Cardiac muscle cell (in vitro differentiated cells and primary cell): Measurements from ENCODE around the gene HIVEP3. TPM values are rescaled to one million over a fixed set of nuclear protein-coding genes. Genes with fewer than 3 reads are reported as not detected.

ENCODE experiments used
- DNase-seq, 2 donors: peaks; one replicate each; pipeline versions ENCODE4 v3.0.0 to v3.0.0-alpha.2; 2010 to 2017; ENCODE audit warnings: low read depth in 1 of 2, low spot score in 1 of 2
- H3K27ac ChIP-seq: fragments of 200-600 bp; sonication (generic); 2 replicates; pipeline ENCODE4 v1.5.1; 2016
- H3K27me3 ChIP-seq: fragments of 200-600 bp; sonication (generic); 2 replicates; pipeline ENCODE4 v1.6.0; 2016; ENCODE audit warnings: control low read depth
- H3K36me3 ChIP-seq: fragments of 200-600 bp; sonication (generic); 2 replicates; pipeline ENCODE4 v1.5.1; 2016; ENCODE audit warnings: control low read depth
- H3K4me1 ChIP-seq: fragments of 200-600 bp; sonication (generic); 2 replicates; pipeline ENCODE4 v1.8.1; 2017; ENCODE audit warnings: low read depth, mild to moderate bottlenecking, mixed run types
- H3K4me3 ChIP-seq: fragments of 200-600 bp; sonication (generic); 2 replicates; pipeline ENCODE4 v1.5.1; 2016; ENCODE audit warnings: mild to moderate bottlenecking
- H3K9me3 ChIP-seq: fragments of 200-600 bp; sonication (generic); 2 replicates; pipeline ENCODE4 v1.5.1; 2017; ENCODE audit warnings: low read depth, mild to moderate bottlenecking, control low read depth
- polyA plus RNA-seq: library from polyadenylated mRNA; unstranded; fragments of >200 nt; fragmentation: Nextera tagmentation; extraction: Ambion mirVana; gene quantifications from 2 replicates; pipeline ENCODE4 v1.2.1, GENCODE V29; 2016
- total RNA-seq: library from RNA; depleted of rRNA; stranded (reverse); fragments of >200 nt; gene quantifications from 2 replicates; pipeline ENCODE4 v1.2.3, GENCODE V29; 2016
- TF ChIP-seq, protein P1 (sequence below): IDR thresholded peaks from 2 replicates; pipeline ENCODE4 v1.5.1; 2012; ENCODE audit warnings: low read depth, mild to moderate bottlenecking, low read length

Gene HIVEP3
- total and polyA plus RNA-seq, 2 experiments from 2014 or later: 0.42 to 0.62 TPM

DNA sequence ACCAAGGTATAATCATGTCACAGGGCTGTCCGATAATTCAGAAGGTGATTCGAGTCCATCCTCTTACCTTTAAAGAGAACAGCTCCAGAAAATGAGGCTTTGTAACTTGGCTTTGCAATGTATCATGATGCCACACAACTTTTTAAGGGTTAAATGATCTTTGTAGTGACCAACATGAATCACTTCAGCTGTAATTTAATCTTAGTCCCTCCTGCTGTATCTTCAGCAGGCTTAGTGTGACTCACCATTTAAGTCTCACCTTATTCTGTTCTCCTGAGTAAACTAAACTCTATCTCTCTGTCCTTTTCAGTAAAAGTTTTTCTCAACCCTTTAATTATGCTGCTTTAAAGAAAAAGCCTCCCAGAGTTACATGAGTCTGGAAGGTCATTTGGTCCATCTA is 1.9 kb upstream of the HIVEP3 start:
- Histone ChIP-seq H3K27ac (no peak overlapping the region), H3K4me3 (no peak overlapping the region), H3K4me1 (peaks cover 7% of the 10 kb centered on the region), H3K36me3 (no peaks in the 10 kb centered on the region), H3K9me3 (no peaks in the 10 kb centered on the region), H3K27me3 (peaks cover 15% of the 10 kb centered on the region)
- no peak for DNase-seq
- TF ChIP-seq, protein P1, sequence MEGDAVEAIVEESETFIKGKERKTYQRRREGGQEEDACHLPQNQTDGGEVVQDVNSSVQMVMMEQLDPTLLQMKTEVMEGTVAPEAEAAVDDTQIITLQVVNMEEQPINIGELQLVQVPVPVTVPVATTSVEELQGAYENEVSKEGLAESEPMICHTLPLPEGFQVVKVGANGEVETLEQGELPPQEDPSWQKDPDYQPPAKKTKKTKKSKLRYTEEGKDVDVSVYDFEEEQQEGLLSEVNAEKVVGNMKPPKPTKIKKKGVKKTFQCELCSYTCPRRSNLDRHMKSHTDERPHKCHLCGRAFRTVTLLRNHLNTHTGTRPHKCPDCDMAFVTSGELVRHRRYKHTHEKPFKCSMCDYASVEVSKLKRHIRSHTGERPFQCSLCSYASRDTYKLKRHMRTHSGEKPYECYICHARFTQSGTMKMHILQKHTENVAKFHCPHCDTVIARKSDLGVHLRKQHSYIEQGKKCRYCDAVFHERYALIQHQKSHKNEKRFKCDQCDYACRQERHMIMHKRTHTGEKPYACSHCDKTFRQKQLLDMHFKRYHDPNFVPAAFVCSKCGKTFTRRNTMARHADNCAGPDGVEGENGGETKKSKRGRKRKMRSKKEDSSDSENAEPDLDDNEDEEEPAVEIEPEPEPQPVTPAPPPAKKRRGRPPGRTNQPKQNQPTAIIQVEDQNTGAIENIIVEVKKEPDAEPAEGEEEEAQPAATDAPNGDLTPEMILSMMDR: no peak

DNA sequence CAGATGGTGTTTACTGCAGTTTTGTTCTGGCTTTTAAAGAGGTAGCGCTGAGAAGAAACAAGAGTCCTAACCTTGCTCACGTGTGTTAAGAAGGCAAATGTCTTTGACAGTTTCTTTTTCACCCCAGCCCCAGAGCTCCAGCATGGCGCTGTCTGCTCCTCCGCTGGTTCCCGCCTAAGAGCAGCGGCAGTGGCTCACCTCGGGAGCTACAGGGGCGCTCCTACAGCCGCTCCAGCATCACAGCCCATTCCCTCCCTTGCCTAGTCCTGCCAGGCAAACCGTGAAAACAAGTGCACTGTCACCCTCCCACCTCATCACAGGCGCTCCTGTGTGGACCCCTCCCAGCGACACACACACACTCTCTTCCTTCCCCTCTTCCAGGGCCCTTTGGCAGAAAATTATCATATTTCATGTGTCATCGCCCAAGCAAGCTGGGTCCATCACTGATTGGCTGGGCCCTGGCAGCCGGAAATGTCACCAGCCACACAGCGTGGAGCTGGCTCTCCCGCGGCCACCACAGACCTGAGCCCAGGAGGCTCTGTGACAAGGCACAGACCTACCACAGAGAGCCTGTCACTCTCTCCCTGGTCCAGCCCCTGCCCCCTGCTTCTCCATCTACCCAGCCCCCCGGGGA is 1.2 kb upstream of the HIVEP3 start:
- peaks cover 17% of the 10 kb centered on the region for H3K27me3 ChIP-seq
- H3K9me3 ChIP-seq: no peaks in the 10 kb centered on the region
- peak; percentile 16 to 59 for DNase-seq
- peaks cover 7% of the 10 kb centered on the region for H3K4me1 ChIP-seq
- peak overlapping the region; percentile 1 for H3K4me3 ChIP-seq
- TF ChIP-seq, protein P1: no peak
- no peaks in the 10 kb centered on the region for H3K36me3 ChIP-seq
- H3K27ac ChIP-seq: no peak overlapping the region

DNA sequence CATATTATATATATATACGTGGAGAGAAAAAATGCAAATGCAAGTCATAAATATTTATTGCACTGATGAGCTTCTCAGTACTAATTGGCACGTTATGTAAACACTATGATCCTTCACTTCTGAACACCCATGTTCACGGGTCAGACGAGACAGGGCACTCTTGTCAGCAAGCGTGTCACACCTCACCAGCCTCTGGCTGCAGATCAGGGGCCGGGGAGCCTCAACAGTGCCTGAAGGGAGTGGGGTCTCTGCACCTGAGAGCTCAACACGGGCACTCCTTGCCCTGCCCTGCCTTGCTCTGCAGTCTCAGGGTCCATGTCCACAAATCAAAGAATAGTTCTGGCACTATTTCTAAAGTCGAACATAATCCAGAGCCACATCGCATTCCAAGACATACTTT is 409 bp upstream of the HIVEP3 start:
- TF ChIP-seq, protein P1: no peak
- Histone ChIP-seq H3K27me3 (peaks cover 17% of the 10 kb centered on the region), H3K36me3 (no peaks in the 10 kb centered on the region), H3K9me3 (no peaks in the 10 kb centered on the region), H3K27ac (no peak overlapping the region), H3K4me3 (no peak overlapping the region), H3K4me1 (peaks cover 7% of the 10 kb centered on the region)
- DNase-seq: no peak

DNA sequence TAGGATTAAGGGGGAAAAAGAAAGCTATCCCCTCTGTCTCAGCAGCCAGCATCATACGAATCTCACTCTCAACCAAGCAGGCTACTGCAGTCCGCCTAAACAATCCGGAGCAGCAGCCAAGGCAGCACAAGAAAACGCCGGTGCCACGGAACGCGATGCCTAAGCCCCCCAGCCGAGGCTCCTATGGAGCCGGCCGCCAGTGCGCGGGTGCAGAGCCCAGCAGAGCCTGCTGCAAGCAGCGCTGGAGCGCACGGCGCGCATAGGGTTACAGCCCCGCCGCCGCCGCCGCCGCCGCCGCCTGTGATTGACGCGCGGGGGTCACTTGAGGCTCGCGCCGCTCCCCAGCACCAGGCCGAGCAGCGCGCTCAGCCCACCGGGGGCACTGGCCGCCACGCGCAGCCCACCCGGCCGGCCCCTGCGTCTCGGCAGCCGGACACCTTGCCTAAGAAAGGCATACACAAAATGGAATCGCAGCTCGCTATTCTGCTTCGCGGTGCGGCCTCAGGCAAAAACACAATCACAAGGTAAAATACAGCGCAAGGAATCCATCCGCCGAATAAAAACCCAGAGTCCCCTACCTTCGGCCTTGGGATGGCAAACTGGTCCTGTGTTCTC is 780 bp downstream of the HIVEP3 start:
- H3K9me3 ChIP-seq: no peaks in the 10 kb centered on the region
- H3K4me1 ChIP-seq: peaks cover 7% of the 10 kb centered on the region
- H3K27me3 ChIP-seq: peaks cover 19% of the 10 kb centered on the region
- H3K27ac ChIP-seq: no peak overlapping the region
- H3K4me3 ChIP-seq: peak overlapping the region; percentile 54
- TF ChIP-seq, protein P1: no peak
- no peaks in the 10 kb centered on the region for H3K36me3 ChIP-seq
- peak; percentile 52 to 72 for DNase-seq

DNA sequence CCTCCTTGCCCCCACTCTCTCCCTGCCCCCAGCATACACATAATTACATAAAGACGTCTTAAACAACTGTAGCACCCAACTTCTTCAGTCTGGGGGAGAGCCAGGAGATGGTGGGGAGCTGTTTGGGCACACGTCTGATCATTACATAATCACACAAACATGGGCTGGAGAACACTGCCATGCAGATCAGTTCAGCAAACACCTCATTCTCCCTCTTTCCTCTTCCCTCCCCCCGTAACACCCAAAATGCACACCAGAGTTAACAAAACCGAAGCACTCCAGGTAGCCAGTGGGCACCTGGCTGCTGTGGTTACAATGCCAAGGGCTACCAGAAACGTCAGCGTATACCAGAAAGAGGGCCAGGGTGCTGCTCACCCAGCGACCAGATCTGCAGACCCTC is 1.6 kb downstream of the HIVEP3 start:
- Histone ChIP-seq H3K4me3 (no peak overlapping the region), H3K36me3 (no peaks in the 10 kb centered on the region), H3K4me1 (peaks cover 7% of the 10 kb centered on the region), H3K27me3 (peaks cover 19% of the 10 kb centered on the region), H3K9me3 (no peaks in the 10 kb centered on the region), H3K27ac (no peak overlapping the region)
- TF ChIP-seq, protein P1: no peak
- no peak for DNase-seq
